HG02623 (cell line): ENCODE results near the gene NUP210.

Experiments used
- ATAC-seq: cut with Tn5 transposase; IDR thresholded peaks from one replicate; pipeline ENCODE4 v1.9.1; 2021; ENCODE audit warnings: moderate library complexity; ENCODE audit not compliant: unreplicated experiment

Gene NUP210

GRCh38 chr3:13277860-13278531, 142.1 kb downstream of the NUP210 start:
- no peak for ATAC-seq

GRCh38 chr3:13277196-13277813, 142.8 kb downstream of the NUP210 start:
- ATAC-seq = no peak

DNA sequence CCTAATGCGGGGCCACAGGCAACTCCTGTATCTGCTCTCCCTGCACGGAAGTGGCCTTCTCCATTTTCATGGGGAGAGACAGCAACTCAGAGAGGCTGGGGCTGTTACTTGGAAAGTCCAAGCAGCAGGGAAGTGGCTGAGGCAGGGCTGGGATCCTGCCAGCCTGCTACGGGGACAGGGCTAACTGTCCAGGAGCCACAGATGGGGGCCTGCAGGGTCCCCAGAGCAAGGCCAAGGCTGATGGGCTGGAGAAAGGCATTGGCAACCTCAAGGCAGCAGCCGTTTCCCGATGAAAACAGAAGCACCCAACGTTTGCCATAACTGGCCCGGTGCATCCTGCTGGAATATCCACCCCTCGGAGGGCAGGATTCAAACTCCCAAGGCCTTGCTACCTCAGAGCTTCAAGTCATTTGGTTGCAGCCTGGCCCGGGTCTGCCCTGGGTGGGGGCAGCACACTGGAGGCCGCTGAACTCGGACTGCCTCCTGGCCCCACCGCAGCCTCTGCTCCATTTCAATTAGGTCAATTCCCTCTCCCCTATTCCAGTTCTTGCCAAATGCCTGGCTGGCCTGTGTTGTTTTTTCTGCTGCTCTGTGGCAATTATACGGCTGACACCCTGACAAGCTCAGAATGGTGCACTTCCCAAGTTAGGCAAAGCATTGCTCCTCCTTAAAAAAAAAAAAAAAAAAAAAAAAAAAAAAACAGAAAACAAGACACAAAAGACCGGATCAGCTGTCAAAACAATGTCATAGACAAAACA, 143.5 kb downstream of the NUP210 start:
- no peak for ATAC-seq

- ATAC-seq = no peak
Observed at GRCh38 chr3:13275376-13276005, 144.6 kb downstream of the NUP210 start.

- ATAC-seq = no peak
Observed at GRCh38 chr3:13274551-13275332, 145.4 kb downstream of the NUP210 start.

- ATAC-seq = no peak
Observed at GRCh38 chr3:13274125-13274524, 146.0 kb downstream of the NUP210 start.

GRCh38 chr3:13273604-13274105, 146.5 kb downstream of the NUP210 start:
- no peak for ATAC-seq

- no peak for ATAC-seq
Observed at GRCh38 chr3:13272831-13273603, 147.1 kb downstream of the NUP210 start.

GRCh38 chr3:13269711-13270378, 150.3 kb downstream of the NUP210 start:
- no peak for ATAC-seq

DNA sequence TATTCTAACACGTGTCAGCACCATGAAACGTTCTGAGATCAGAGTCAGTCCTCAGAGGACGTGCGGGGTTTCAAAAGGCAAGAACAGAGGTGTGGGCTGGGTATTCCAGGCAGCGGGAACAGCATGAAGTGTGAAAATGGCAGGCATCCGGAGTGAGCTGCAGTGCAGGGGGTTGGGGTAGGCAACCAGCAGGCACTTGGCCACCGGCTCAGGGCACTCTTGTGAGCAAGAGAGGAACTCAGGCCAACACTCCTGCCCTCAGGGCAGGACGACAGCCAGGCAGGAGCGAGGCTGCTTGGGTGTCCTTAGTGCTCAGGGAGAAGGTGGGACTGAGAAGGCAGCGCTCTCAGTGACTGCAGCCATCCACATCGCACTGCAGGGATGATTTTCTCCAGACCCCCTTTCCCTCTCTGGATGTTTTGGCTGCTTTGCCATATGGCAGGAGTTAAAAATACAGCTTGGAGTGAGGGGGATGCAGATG, 151.1 kb downstream of the NUP210 start:
- ATAC-seq = no peak

DNA sequence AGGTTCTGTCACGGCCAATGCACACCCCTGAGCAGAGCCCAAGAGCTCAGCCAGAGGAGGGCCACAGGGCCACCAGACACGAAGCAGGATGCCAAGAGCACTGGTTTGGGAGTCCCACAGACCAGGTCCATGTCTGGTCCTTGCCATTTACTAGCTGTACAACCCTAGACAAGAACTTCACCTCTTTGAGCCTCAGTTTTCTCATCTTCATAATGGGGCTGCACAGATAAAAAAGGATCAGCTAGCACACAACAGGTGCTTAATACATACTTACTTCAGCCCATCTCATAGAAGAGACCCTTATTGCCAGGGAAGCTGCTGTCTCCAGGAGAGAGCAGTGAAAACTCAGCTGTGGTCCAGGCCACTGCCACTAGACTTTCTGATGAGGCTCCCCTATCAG, 152.0 kb downstream of the NUP210 start:
- ATAC-seq = no peak

DNA sequence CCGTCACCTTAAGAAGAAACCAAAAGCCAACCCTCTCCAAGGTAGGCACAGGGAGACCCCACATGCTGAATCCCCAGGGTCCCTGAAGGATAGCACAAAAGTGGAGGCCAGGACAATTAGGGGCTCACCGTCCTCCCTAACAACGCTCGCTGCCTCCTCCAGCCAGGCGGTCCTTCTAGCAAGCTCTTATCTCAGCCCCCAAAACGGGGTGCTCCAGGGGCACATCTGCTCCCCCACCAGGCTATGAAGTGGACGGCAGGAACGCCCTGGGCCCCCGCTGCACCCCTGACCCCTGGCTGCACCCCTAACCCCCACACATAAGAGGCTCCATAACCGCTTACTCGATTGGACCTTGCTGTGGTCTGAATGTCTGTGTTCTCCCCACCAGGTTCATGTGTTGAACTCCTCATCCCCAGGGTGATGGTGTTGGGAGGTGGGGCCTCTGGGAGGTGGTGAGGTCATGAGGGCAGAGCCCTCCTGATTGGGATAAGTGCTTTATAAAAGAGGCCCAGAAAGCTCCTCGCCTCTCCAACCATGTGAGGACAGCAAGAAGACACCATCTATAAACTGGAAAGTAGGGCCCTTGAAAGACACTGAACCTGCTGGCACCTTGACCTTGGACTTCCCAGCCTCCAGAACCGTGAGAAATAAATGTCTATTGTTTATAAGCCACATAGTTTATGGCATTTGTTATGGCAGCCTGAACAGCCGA, 153.3 kb downstream of the NUP210 start:
- no peak for ATAC-seq
